ENCODE data around the gene AP2A1.

GRCh38 chr19:49782515-49782914 lies 15.7 kb downstream of the AP2A1 start:
- no peak for TF ChIP-seq CTCF (IDR thresholded peaks at IDR 0.05; ENCODE audit: low read depth, low read length)
- TF ChIP-seq EZH2phosphoT487 (IDR thresholded peaks at IDR 0.05; ENCODE audit: low read depth): no peak
